Right lobe of liver (tissue), 6 donors: ENCODE results near the gene CLEC19A. TPM values are rescaled to one million over a fixed set of nuclear protein-coding genes. Genes with fewer than 3 reads are reported as not detected.

Experiments used
- ATAC-seq, 4 donors: fragments of 200-7000 bp; cut with Tn5 transposase; one replicate each; pipeline ENCODE4 v1.9.1; 2020; ENCODE audit warnings: mild to moderate bottlenecking in 4 of 4, moderate library complexity in 4 of 4
- DNase-seq, 3 donors: peaks; one replicate each; pipeline ENCODE4 v3.0.0-alpha.2; 2020
- H3K27ac ChIP-seq, 3 donors: fragments of 200-600 bp; one replicate each; pipeline ENCODE4 v1.8.0; 2022
- H3K27me3 ChIP-seq, 2 donors: fragments of 200-600 bp; one replicate each; pipeline ENCODE4 v1.8.0; 2022
- H3K36me3 ChIP-seq, 4 donors: fragments of 200-600 bp; sonication (generic) in 1 of 4; one replicate each; pipeline versions ENCODE4 v1.5.1 to v1.8.0; 2017 to 2022; ENCODE audit warnings: control low read depth in 1 of 4
- H3K4me1 ChIP-seq, 4 donors: fragments of 200-600 bp; sonication (generic) in 1 of 4; one replicate each; pipeline versions ENCODE4 v1.5.1 to v1.8.0; 2017 to 2022; ENCODE audit warnings: control low read depth in 1 of 4
- H3K4me3 ChIP-seq, 3 donors: fragments of 200-600 bp; one replicate each; pipeline ENCODE4 v1.8.0; 2022
- H3K9me3 ChIP-seq, 4 donors: fragments of 200-600 bp; sonication (generic) in 1 of 4; one replicate each; pipeline versions ENCODE4 v1.5.1 to v1.8.0; 2017 to 2022; ENCODE audit warnings: control low read depth in 1 of 4
- CTCF ChIP-seq, 4 donors: fragments of 200-600 bp in 3 of 4; fragments of 450-650 bp in 1 of 4; IDR thresholded peaks; one replicate each; pipeline versions ENCODE4 v1.5.1 to v1.8.0; 2016 to 2022; ENCODE audit warnings: antibody characterized with exemption in 4 of 4, mild to moderate bottlenecking in 2 of 4
- POLR2A ChIP-seq: fragments of 450-650 bp; IDR thresholded peaks from one replicate; pipeline ENCODE4 v1.6.1; 2017; ENCODE audit warnings: antibody characterized with exemption, mild to moderate bottlenecking
- WGBS: methylation state at CpG from one replicate; pipeline ENCODE4 v1.1.6; 2018; ENCODE audit warnings: low coverage, low lambda C conversion rate; ENCODE audit not compliant: insufficient coverage; ENCODE audit errors: missing lambda C conversion rate; 5-methylcytosine and 5-hydroxymethylcytosine counted together
- intact Hi-C, 2 donors: fragments of 100-400 bp; cut with DNase I; formaldehyde crosslinking; loops; one replicate each; pipeline versions ENCODE4 v1.11.2 to v1.14.1; 2022
- long read RNA-seq: library from polyadenylated mRNA; unstranded; transcript quantifications from one replicate; pipeline ENCODE4 v2.0.0, GENCODE V29; 2019
- total RNA-seq, 6 experiments: library from RNA; depleted of rRNA in 2 of 6; stranded (reverse); fragments of >200 nt in 2 of 6; fragmentation: NEBNext Ultra II Directional in 3 of 6; extraction: Animal tissue kit (Norgen Biotek cat#: 25700) in 3 of 6; gene quantifications; one replicate each; pipeline versions ENCODE4 v1.1.0 to v1.2.4, GENCODE V29; 2016 to 2023
- donor health status: DM: no; HTN: yes; CAD: no.
- donor health status: DM: no; HTN: no; CAD: no.
- donor health status: DM: no; HTN: no; CAD: no.
- donor health status: DM: no; HTN: yes; CAD: no.
- donor health status: DM: no; HTN: yes; CAD: no.

Gene CLEC19A
- under 1 TPM in 1 of 6 experiments, not detected in 5; 0.12 TPM for total RNA-seq
- long read RNA-seq: 0 reads

GRCh38 chr16:19285431-19285830, at the start of gene CLEC19A:
Gene CLEC19A, plus strand, starts transcription at chr16:19285731. Its CDS starts 121 bp downstream, at chr16:19285852.
- TF ChIP-seq CTCF (IDR thresholded peaks at IDR 0.05) (no peak), POLR2A (no peak)

GRCh38 chr16:19235886-19236285, 49.6 kb upstream of the CLEC19A start:
- WGBS: 96% methylated on average over 4 of the region's 4 CpGs
- Histone ChIP-seq H3K4me3 (no peak overlapping the region), H3K9me3 (no peaks in the 10 kb centered on the region), H3K36me3 (peaks cover 0 to 3% (median 0%) of the 10 kb centered on the region in 4 donors), H3K4me1 (no peaks in the 10 kb centered on the region), H3K27ac (no peak overlapping the region), H3K27me3 (no peaks in the 10 kb centered on the region)
- ATAC-seq (no peak), DNase-seq (no peak)
- intact Hi-C loops: no loop called here
- TF ChIP-seq POLR2A: no peak
- no peak for TF ChIP-seq CTCF (IDR thresholded peaks at IDR 0.05)

More at GRCh38 chr16:19285431-19285830, at the start of gene CLEC19A:
- H3K4me3 ChIP-seq: no peak within 1 kb of the TSS
- H3K36me3 ChIP-seq: no peaks in the 10 kb centered on the region
- H3K4me1 ChIP-seq: no peaks in the 10 kb centered on the region
- intact Hi-C loops: no loop called here
- H3K27me3 ChIP-seq: no peaks in the 10 kb centered on the region
- no peak within 1 kb of the TSS for H3K27ac ChIP-seq
- ATAC-seq (no peak), DNase-seq (no peak)
- WGBS: 60% methylated on average over 2 of the region's 2 CpGs
- no peaks in the 10 kb centered on the region for H3K9me3 ChIP-seq

GRCh38 chr16:19236561-19237209, 48.8 kb upstream of the CLEC19A start:
- Histone ChIP-seq H3K4me3 (no peak overlapping the region), H3K36me3 (peaks cover 0 to 2% (median 0%) of the 10 kb centered on the region in 4 donors), H3K4me1 (no peaks in the 10 kb centered on the region), H3K9me3 (no peaks in the 10 kb centered on the region), H3K27me3 (no peaks in the 10 kb centered on the region), H3K27ac (no peak overlapping the region)
- intact Hi-C loops: no loop called here
- DNase-seq: no peak
- ATAC-seq: peak in 1 of 4 donors; percentile 89
- TF ChIP-seq POLR2A (no peak), CTCF (IDR thresholded peaks at IDR 0.05) (no peak)
- WGBS: 58% methylated on average over 3 of the region's 4 CpGs

- intact Hi-C loops: no loop called here
- no peak for ATAC-seq
Measured at GRCh38 chr16:19238406-19238805, 47.1 kb upstream of the CLEC19A start.

More at GRCh38 chr16:19238406-19238805, 47.1 kb upstream of the CLEC19A start:
- Histone ChIP-seq H3K9me3 (no peaks in the 10 kb centered on the region), H3K27me3 (no peaks in the 10 kb centered on the region), H3K4me3 (no peak overlapping the region), H3K36me3 (no peaks in the 10 kb centered on the region), H3K27ac (no peak overlapping the region), H3K4me1 (no peaks in the 10 kb centered on the region)
- no peak for TF ChIP-seq POLR2A
- TF ChIP-seq CTCF (IDR thresholded peaks at IDR 0.05): no peak
- no peak for DNase-seq
- 80% methylated on average over 1 of the region's 4 CpGs for WGBS
